ENCODE data around the gene WAC. TPM values are rescaled to one million over a fixed set of nuclear protein-coding genes. Genes with fewer than 3 reads are reported as not detected.

Gene WAC
- total and polyA plus RNA-seq, 9 of the 15 experiments (the other 6 are each of a cell fraction or from before 2014, with no cell fraction given): 24.8 to 123 (median 78.2) TPM

GRCh38 chr10:28624351-28624750 lies 91.4 kb downstream of the WAC start:
- no TSS peak for BruUV-seq (replicated peaks)
- peaks cover 18% of the 10 kb centered on the region; the same call in 2 of the 3 replicates for H3K36me3 ChIP-seq (ENCODE audit: control insufficient read depth, insufficient read depth, low read length)
- no peaks in the 10 kb centered on the region; a peak in 1 of 5 replicates for H3K4me1 ChIP-seq (replicated peaks in 1 of 2; ENCODE audit: control insufficient read depth in 2 of 2, insufficient read depth in 2 of 2, low read length in 2 of 2)
- H3K79me2 ChIP-seq (ENCODE audit: control insufficient read depth, insufficient read depth, low read length): no peaks in the 10 kb centered on the region
- ChIA-PET POLR2A (interaction anchor here (0.5 to 1.2 kb wide), 2 partner anchors 12 to 14 kb away, joined by 5 read pairs; no protein-coding TSS in a partner anchor), CTCF (ENCODE audit: low intra/inter-chr PET ratio) (no interaction called here)
- in situ Hi-C loops (cut with MboI): no loop called here
- FAIRE-seq: no peak
- intact Hi-C loops (cut with micrococcal nuclease): loop anchor here (1.0 to 10.0 kb wide), 2 partner anchors 13 to 190 kb away; no protein-coding TSS in a partner anchor
- no peaks in the 10 kb centered on the region for H3K9me1 ChIP-seq (ENCODE audit: control insufficient read depth, insufficient read depth, low read length)
- H2AFZ ChIP-seq (ENCODE audit: low read depth, low read length): no peak overlapping the region
- no peak overlapping the region for H3K4me3 ChIP-seq
- 26% methylated on average over 3 of the region's 3 CpGs for WGBS (ENCODE audit: insufficient coverage, low coverage, missing lambda C conversion rate)
- no peak overlapping the region for H3K9ac ChIP-seq (ENCODE audit: insufficient read depth in 1 of 2, low read depth in 2 of 2, low read length in 2 of 2)
- H3K9me3 ChIP-seq (replicated peaks; ENCODE audit: control insufficient read depth, insufficient read depth, low read depth, low read length): no peaks in the 10 kb centered on the region
- no peak overlapping the region for H3K27ac ChIP-seq (ENCODE audit: extremely low read depth, low read depth, low read length)
- H3K27me3 ChIP-seq (ENCODE audit: control insufficient read depth in 2 of 2, insufficient read depth in 2 of 2, low read length in 2 of 2): peaks cover 2 to 15% of the 10 kb centered on the region in 2 experiments; a peak in 2 of 5 replicates
- no peak for ATAC-seq
- peaks cover 13% of the 10 kb centered on the region; the same call in 1 of the 2 replicates for H4K20me1 ChIP-seq (replicated peaks; ENCODE audit: control insufficient read depth, insufficient read depth, low read length)
- no peak for TF ChIP-seq CGGBP1 (CRISPR knock-in tag; IDR thresholded peaks at IDR 0.05)
- TF ChIP-seq CTBP1 (IDR thresholded peaks at IDR 0.05; ENCODE audit: borderline replicate concordance): peak; percentile 40; the same call in 1 of the 2 replicates
- no peak overlapping the region for H3K4me2 ChIP-seq (ENCODE audit: insufficient read depth, low read length)
- no peak for DNase-seq (ENCODE audit: extremely low read depth in 1 of 4, low spot score in 3 of 4)

DNA sequence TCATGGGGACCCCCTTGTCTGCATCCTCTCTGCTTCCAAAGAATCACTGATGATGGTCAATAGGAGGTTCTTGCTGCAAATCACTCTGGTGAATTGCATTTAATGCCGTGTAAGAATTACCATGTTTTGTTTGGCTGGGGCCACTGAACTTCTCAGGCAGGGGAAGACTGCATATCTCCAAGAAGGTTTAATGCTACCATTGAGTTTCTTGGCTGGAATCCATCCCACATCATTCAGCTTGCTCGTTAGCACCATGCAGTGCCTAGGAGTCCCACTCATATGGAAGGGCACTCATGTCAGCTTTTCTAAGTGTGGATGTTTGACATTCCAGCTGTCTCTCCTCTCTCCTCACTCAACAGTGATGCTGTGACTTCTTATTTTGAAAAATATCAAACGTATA lies 94.2 kb downstream of the WAC start:
- Histone ChIP-seq H3K4me3 (no peak overlapping the region), H3K9me1 (ENCODE audit: control insufficient read depth, insufficient read depth, low read length) (no peaks in the 10 kb centered on the region), H4K20me1 (replicated peaks; ENCODE audit: control insufficient read depth, insufficient read depth, low read length) (peaks cover 10% of the 10 kb centered on the region; the same call in 1 of the 2 replicates), H3K27ac (ENCODE audit: extremely low read depth, low read depth, low read length) (no peak overlapping the region), H3K79me2 (ENCODE audit: control insufficient read depth, insufficient read depth, low read length) (no peaks in the 10 kb centered on the region), H3K9me3 (replicated peaks; ENCODE audit: control insufficient read depth, insufficient read depth, low read depth, low read length) (no peaks in the 10 kb centered on the region), H3K4me2 (ENCODE audit: insufficient read depth, low read length) (no peak overlapping the region), H3K4me1 (replicated peaks in 1 of 2; ENCODE audit: control insufficient read depth in 2 of 2, insufficient read depth in 2 of 2, low read length in 2 of 2) (no peaks in the 10 kb centered on the region; a peak in 1 of 5 replicates), H3K27me3 (ENCODE audit: control insufficient read depth in 2 of 2, insufficient read depth in 2 of 2, low read length in 2 of 2) (peaks cover 15 to 41% of the 10 kb centered on the region in 2 experiments; a peak in 4 of 5 replicates), H2AFZ (ENCODE audit: low read depth, low read length) (no peak overlapping the region), H3K9ac (ENCODE audit: insufficient read depth in 1 of 2, low read depth in 2 of 2, low read length in 2 of 2) (no peak overlapping the region), H3K36me3 (ENCODE audit: control insufficient read depth, insufficient read depth, low read length) (no peaks in the 10 kb centered on the region)
- DNase-seq (ENCODE audit: extremely low read depth in 1 of 4, low spot score in 3 of 4): no peak
- ChIA-PET POLR2A (interaction anchor here (0.6 to 0.9 kb wide), 3 partner anchors 14 to 504 kb away, joined by 3 to 4 read pairs (median 3); no protein-coding TSS in a partner anchor), CTCF (ENCODE audit: low intra/inter-chr PET ratio) (interaction anchor here (1.7 to 2.1 kb wide), 2 partner anchors 365 to 503 kb away, joined by 9 to 11 read pairs; no protein-coding TSS in a partner anchor)
- FAIRE-seq: no peak
- in situ Hi-C loops (cut with MboI): no loop called here
- ATAC-seq: no peak
- intact Hi-C loops (cut with micrococcal nuclease): loop anchor here (5.0 to 10.0 kb wide), 3 partner anchors 35 to 675 kb away; no protein-coding TSS in a partner anchor
- 4% methylated on average over 3 of the region's 3 CpGs for WGBS (ENCODE audit: insufficient coverage, low coverage, missing lambda C conversion rate)
- no TSS peak for BruUV-seq (replicated peaks)
- TF ChIP-seq PPARD (CRISPR knock-in tag; IDR thresholded peaks at IDR 0.05) (no peak), SAFB2 (IDR thresholded peaks at IDR 0.05; ENCODE audit: borderline replicate concordance, low read depth, low read length, severe bottlenecking) (no peak), ZFP1 (CRISPR knock-in tag; IDR thresholded peaks at IDR 0.05) (no peak), NFE2L1 (tag; IDR thresholded peaks at IDR 0.05; ENCODE audit: borderline replicate concordance, low read depth) (no peak), TFAP4 (CRISPR knock-in tag; IDR thresholded peaks at IDR 0.05; ENCODE audit: borderline replicate concordance) (no peak), KLF6 (CRISPR knock-in tag; IDR thresholded peaks at IDR 0.05; ENCODE audit: borderline replicate concordance) (no peak), CTCF (IDR thresholded peaks at IDR 0.05 in 2 of 3, conservative IDR thresholded peaks at IDR 0.05 in 1 of 3; ENCODE audit: insufficient read depth in 2 of 3, low read depth in 1 of 3, low read length in 3 of 3) (no peak), ZNF707 (CRISPR knock-in tag; conservative IDR thresholded peaks at IDR 0.05) (no peak)
- TF ChIP-seq, protein P1, sequence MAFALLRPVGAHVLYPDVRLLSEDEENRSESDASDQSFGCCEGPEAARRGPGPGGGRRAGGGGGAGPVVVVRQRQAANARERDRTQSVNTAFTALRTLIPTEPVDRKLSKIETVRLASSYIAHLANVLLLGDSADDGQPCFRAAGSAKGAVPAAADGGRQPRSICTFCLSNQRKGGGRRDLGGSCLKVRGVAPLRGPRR (CRISPR knock-in tag; IDR thresholded peaks at IDR 0.05): no peak

All from K562 (cell line).